SK-N-SH treated with all-trans-retinoic acid at 6 μM for 48 hours (cell line): ENCODE measurements around the gene CAP1.

Experiments
- ATAC-seq: fragments of 200-7000 bp; cut with Tn5 transposase; 3 replicates; pipeline ENCODE4 v1.9.1; 2020; ENCODE audit warnings: mild to moderate bottlenecking, moderate library complexity
- ARNTL ChIP-seq: fragments of 450-650 bp; formaldehyde crosslinking; IDR thresholded peaks from 2 replicates; pipeline ENCODE4 v1.5.0; 2020; ENCODE audit warnings: low read depth, mild to moderate bottlenecking, moderate library complexity, borderline replicate concordance
- BACH2 ChIP-seq: fragments of 250-450 bp; sonication (Bioruptor Pico); IDR thresholded peaks from 2 replicates; pipeline ENCODE4 v1.9.0; 2021; ENCODE audit warnings: mild to moderate bottlenecking, borderline replicate concordance
- CSDC2 ChIP-seq: fragments of 250-450 bp; sonication (Bioruptor Pico); IDR thresholded peaks from 2 replicates; pipeline ENCODE4 v1.5.0; 2020; ENCODE audit warnings: mild to moderate bottlenecking, moderate library complexity
- ESRRG ChIP-seq: fragments of 250-450 bp; sonication (Bioruptor Pico); IDR thresholded peaks from 2 replicates; pipeline ENCODE4 v1.6.1; 2021; ENCODE audit warnings: mild to moderate bottlenecking
- GLIS3 ChIP-seq: fragments of 250-450 bp; sonication (Bioruptor Pico); IDR thresholded peaks from 2 replicates; pipeline ENCODE4 v1.5.0; 2020; ENCODE audit warnings: mild to moderate bottlenecking, moderate library complexity
- ISL1 ChIP-seq: fragments of 250-450 bp; sonication (Bioruptor Pico); IDR thresholded peaks from 2 replicates; pipeline ENCODE4 v2.1.2; 2022; ENCODE audit warnings: mild to moderate bottlenecking, moderate library complexity
- OSR1 ChIP-seq: fragments of 250-450 bp; sonication (Bioruptor Pico); IDR thresholded peaks from 2 replicates; pipeline ENCODE4 v1.8.0; 2022; ENCODE audit warnings: moderate library complexity, mild to moderate bottlenecking, inconsistent platforms
- PPARA ChIP-seq: fragments of 250-450 bp; sonication (Bioruptor Pico); IDR thresholded peaks from 2 replicates; pipeline ENCODE4 v1.5.0; 2020; ENCODE audit warnings: mild to moderate bottlenecking, borderline replicate concordance
- RARB ChIP-seq: fragments of 250-450 bp; sonication (Bioruptor Pico); IDR thresholded peaks from 2 replicates; pipeline ENCODE4 v1.8.0; 2021; ENCODE audit warnings: mild to moderate bottlenecking, moderate library complexity
- SNAI2 ChIP-seq: fragments of 250-450 bp; sonication (Bioruptor Pico); IDR thresholded peaks from 2 replicates; pipeline ENCODE4 v1.5.0; 2020; ENCODE audit warnings: mild to moderate bottlenecking, moderate library complexity
- TCF4 ChIP-seq: fragments of 250-450 bp; sonication (Bioruptor Pico); IDR thresholded peaks from 2 replicates; pipeline ENCODE4 v1.8.0; 2021; ENCODE audit warnings: mild to moderate bottlenecking, moderate library complexity, borderline replicate concordance
- TOX ChIP-seq: fragments of 250-450 bp; sonication (Bioruptor Pico); IDR thresholded peaks from 2 replicates; pipeline ENCODE4 v1.8.0; 2021; ENCODE audit warnings: mild to moderate bottlenecking, moderate library complexity, borderline replicate concordance
- ZC3H10 ChIP-seq: fragments of 250-450 bp; sonication (Bioruptor Pico); IDR thresholded peaks from 2 replicates; pipeline ENCODE4 v1.5.1; 2021; ENCODE audit warnings: mild to moderate bottlenecking, moderate library complexity
- ZFP3 ChIP-seq: fragments of 250-450 bp; sonication (Bioruptor Pico); IDR thresholded peaks from 2 replicates; pipeline ENCODE4 v1.5.0; 2020; ENCODE audit warnings: mild to moderate bottlenecking, moderate library complexity
- ZFP30 ChIP-seq: fragments of 450-650 bp; formaldehyde crosslinking; IDR thresholded peaks from 2 replicates; pipeline ENCODE4 v1.5.0; 2022; ENCODE audit warnings: mild to moderate bottlenecking, moderate library complexity
- ZNF565 ChIP-seq: fragments of 450-650 bp; formaldehyde crosslinking; conservative IDR thresholded peaks from 2 replicates; pipeline ENCODE4 v1.5.0; 2020; ENCODE audit warnings: low read depth, mild to moderate bottlenecking, moderate library complexity
- ZNF70 ChIP-seq: fragments of 450-650 bp; formaldehyde crosslinking; IDR thresholded peaks from 2 replicates; pipeline ENCODE4 v1.5.0; 2020; ENCODE audit warnings: mild to moderate bottlenecking, moderate library complexity
- ZNF8 ChIP-seq: fragments of 450-650 bp; formaldehyde crosslinking; IDR thresholded peaks from 2 replicates; pipeline ENCODE4 v1.5.0; 2020; ENCODE audit warnings: mild to moderate bottlenecking, moderate library complexity
- TF ChIP-seq, protein P1 (sequence below): fragments of 250-450 bp; sonication (Bioruptor Pico); IDR thresholded peaks from 2 replicates; pipeline ENCODE4 v1.5.1; 2021; ENCODE audit warnings: mild to moderate bottlenecking, moderate library complexity
- TF ChIP-seq, protein P2 (sequence below): fragments of 250-450 bp; sonication (Bioruptor Pico); IDR thresholded peaks from 2 replicates; pipeline ENCODE4 v1.8.0; 2020; ENCODE audit warnings: mild to moderate bottlenecking, moderate library complexity, borderline replicate concordance
- TF ChIP-seq, protein P3 (sequence below): fragments of 250-450 bp; sonication (Bioruptor Pico); IDR thresholded peaks from 2 replicates; pipeline ENCODE4 v1.5.0; 2020; ENCODE audit warnings: mild to moderate bottlenecking, moderate library complexity
- TF ChIP-seq, protein P4 (sequence below): fragments of 250-450 bp; sonication (Bioruptor Pico); IDR thresholded peaks from 2 replicates; pipeline ENCODE4 v1.5.1; 2020; ENCODE audit warnings: low read depth, mild to moderate bottlenecking, moderate library complexity

The CAP1 gene

DNA sequence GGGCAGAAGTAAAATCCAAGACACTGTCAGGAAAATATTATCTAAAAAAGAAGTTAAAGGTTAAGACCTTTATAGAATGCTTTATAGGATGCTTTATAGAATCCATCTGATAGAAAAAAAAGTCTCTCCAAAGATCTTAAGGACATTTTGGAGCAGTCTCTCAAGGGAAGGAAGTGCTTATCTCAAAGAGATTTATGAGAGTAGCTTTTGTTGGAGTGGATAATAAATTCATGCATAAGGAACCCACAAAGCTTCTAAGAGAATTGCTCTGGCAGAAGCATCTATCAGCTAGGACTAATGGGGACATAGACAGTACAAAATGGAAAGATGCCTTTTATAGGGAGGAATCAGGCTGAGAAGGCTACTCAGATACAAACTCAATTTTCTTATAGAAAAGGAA, 12.9 kb upstream of the CAP1 start (continued):
- TF ChIP-seq, protein P1, sequence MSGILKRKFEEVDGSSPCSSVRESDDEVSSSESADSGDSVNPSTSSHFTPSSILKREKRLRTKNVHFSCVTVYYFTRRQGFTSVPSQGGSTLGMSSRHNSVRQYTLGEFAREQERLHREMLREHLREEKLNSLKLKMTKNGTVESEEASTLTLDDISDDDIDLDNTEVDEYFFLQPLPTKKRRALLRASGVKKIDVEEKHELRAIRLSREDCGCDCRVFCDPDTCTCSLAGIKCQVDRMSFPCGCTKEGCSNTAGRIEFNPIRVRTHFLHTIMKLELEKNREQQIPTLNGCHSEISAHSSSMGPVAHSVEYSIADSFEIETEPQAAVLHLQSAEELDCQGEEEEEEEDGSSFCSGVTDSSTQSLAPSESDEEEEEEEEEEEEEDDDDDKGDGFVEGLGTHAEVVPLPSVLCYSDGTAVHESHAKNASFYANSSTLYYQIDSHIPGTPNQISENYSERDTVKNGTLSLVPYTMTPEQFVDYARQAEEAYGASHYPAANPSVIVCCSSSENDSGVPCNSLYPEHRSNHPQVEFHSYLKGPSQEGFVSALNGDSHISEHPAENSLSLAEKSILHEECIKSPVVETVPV (CRISPR knock-in tag) = no peak
- no peak for TF ChIP-seq BACH2 (CRISPR knock-in tag)
- no peak for TF ChIP-seq TCF4 (CRISPR knock-in tag)
- TF ChIP-seq ESRRG (CRISPR knock-in tag) = no peak
- no peak for TF ChIP-seq ARNTL
- no peak for TF ChIP-seq OSR1 (CRISPR knock-in tag)
- no peak for TF ChIP-seq GLIS3 (CRISPR knock-in tag)
- no peak for TF ChIP-seq CSDC2 (CRISPR knock-in tag)
- no peak for TF ChIP-seq ZNF565
- TF ChIP-seq ISL1 = no peak
- no peak for TF ChIP-seq ZNF70 (CRISPR knock-in tag)

DNA sequence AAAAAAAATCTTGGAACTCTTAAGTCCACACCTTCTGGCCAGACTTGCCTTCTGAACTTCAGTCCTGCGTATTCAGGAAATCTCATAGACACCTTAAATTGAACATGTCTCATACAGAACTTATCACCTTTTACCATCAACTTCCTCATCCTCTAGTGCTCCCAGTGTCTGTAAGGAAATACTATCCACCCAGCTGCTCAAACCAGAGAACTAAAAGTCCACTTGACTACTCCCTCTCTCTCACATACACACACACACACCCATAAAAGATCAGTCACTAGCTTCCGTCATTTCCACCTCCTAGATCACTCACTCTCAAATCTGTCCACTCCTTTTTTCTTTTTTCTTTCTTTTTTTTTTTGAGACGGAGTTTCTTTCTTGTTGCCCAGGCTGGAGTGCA, 10.9 kb upstream of the CAP1 start:
- ATAC-seq = no peak

More for the DNA sequence above, 10.9 kb upstream of the CAP1 start:
- no peak for TF ChIP-seq ZNF8 (CRISPR knock-in tag)
- TF ChIP-seq, protein P2, sequence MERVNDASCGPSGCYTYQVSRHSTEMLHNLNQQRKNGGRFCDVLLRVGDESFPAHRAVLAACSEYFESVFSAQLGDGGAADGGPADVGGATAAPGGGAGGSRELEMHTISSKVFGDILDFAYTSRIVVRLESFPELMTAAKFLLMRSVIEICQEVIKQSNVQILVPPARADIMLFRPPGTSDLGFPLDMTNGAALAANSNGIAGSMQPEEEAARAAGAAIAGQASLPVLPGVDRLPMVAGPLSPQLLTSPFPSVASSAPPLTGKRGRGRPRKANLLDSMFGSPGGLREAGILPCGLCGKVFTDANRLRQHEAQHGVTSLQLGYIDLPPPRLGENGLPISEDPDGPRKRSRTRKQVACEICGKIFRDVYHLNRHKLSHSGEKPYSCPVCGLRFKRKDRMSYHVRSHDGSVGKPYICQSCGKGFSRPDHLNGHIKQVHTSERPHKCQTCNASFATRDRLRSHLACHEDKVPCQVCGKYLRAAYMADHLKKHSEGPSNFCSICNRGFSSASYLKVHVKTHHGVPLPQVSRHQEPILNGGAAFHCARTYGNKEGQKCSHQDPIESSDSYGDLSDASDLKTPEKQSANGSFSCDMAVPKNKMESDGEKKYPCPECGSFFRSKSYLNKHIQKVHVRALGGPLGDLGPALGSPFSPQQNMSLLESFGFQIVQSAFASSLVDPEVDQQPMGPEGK = no peak
- no peak for TF ChIP-seq RARB
- no peak for TF ChIP-seq ZFP3 (CRISPR knock-in tag)
- no peak for TF ChIP-seq ZC3H10
- no peak for TF ChIP-seq ZFP30 (CRISPR knock-in tag)
- no peak for TF ChIP-seq CSDC2 (CRISPR knock-in tag)
- TF ChIP-seq SNAI2 (CRISPR knock-in tag) = no peak
- TF ChIP-seq, protein P3, sequence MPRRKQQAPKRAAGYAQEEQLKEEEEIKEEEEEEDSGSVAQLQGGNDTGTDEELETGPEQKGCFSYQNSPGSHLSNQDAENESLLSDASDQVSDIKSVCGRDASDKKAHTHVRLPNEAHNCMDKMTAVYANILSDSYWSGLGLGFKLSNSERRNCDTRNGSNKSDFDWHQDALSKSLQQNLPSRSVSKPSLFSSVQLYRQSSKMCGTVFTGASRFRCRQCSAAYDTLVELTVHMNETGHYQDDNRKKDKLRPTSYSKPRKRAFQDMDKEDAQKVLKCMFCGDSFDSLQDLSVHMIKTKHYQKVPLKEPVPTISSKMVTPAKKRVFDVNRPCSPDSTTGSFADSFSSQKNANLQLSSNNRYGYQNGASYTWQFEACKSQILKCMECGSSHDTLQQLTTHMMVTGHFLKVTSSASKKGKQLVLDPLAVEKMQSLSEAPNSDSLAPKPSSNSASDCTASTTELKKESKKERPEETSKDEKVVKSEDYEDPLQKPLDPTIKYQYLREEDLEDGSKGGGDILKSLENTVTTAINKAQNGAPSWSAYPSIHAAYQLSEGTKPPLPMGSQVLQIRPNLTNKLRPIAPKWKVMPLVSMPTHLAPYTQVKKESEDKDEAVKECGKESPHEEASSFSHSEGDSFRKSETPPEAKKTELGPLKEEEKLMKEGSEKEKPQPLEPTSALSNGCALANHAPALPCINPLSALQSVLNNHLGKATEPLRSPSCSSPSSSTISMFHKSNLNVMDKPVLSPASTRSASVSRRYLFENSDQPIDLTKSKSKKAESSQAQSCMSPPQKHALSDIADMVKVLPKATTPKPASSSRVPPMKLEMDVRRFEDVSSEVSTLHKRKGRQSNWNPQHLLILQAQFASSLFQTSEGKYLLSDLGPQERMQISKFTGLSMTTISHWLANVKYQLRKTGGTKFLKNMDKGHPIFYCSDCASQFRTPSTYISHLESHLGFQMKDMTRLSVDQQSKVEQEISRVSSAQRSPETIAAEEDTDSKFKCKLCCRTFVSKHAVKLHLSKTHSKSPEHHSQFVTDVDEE = no peak
- TF ChIP-seq TCF4 (CRISPR knock-in tag) = no peak
- TF ChIP-seq, protein P4, sequence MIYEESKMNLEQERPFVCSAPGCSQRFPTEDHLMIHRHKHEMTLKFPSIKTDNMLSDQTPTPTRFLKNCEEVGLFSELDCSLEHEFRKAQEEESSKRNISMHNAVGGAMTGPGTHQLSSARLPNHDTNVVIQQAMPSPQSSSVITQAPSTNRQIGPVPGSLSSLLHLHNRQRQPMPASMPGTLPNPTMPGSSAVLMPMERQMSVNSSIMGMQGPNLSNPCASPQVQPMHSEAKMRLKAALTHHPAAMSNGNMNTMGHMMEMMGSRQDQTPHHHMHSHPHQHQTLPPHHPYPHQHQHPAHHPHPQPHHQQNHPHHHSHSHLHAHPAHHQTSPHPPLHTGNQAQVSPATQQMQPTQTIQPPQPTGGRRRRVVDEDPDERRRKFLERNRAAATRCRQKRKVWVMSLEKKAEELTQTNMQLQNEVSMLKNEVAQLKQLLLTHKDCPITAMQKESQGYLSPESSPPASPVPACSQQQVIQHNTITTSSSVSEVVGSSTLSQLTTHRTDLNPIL (CRISPR knock-in tag) = no peak
- no peak for TF ChIP-seq ISL1
- TF ChIP-seq GLIS3 (CRISPR knock-in tag) = no peak
- TF ChIP-seq PPARA (CRISPR knock-in tag) = no peak
- TF ChIP-seq, protein P1 (CRISPR knock-in tag) = no peak
- no peak for TF ChIP-seq ESRRG (CRISPR knock-in tag)
- TF ChIP-seq TOX (CRISPR knock-in tag) = no peak
- TF ChIP-seq ZNF70 (CRISPR knock-in tag) = no peak
